Fibroblast of lung (primary cell): ENCODE results near the gene YIPF4.

ENCODE experiments used
- EZH2 ChIP-seq: IDR thresholded peaks from 2 replicates; pipeline ENCODE4 v1.5.1; 2012; ENCODE audit warnings: low read length, control low read depth, mild to moderate bottlenecking; ENCODE audit errors: missing control alignments
- TF ChIP-seq, protein P1 (sequence below), 2 donors: IDR thresholded peaks in 1 of 2; conservative IDR thresholded peaks in 1 of 2; 1 replicate in 1 of 2; 2 replicates in 1 of 2; pipeline ENCODE4 v1.5.1; 2011 to 2012; ENCODE audit warnings: low read length in 2 of 2, control low read depth in 1 of 2, inconsistent platforms in 1 of 2, low read depth in 1 of 2, mild to moderate bottlenecking in 1 of 2

DNA sequence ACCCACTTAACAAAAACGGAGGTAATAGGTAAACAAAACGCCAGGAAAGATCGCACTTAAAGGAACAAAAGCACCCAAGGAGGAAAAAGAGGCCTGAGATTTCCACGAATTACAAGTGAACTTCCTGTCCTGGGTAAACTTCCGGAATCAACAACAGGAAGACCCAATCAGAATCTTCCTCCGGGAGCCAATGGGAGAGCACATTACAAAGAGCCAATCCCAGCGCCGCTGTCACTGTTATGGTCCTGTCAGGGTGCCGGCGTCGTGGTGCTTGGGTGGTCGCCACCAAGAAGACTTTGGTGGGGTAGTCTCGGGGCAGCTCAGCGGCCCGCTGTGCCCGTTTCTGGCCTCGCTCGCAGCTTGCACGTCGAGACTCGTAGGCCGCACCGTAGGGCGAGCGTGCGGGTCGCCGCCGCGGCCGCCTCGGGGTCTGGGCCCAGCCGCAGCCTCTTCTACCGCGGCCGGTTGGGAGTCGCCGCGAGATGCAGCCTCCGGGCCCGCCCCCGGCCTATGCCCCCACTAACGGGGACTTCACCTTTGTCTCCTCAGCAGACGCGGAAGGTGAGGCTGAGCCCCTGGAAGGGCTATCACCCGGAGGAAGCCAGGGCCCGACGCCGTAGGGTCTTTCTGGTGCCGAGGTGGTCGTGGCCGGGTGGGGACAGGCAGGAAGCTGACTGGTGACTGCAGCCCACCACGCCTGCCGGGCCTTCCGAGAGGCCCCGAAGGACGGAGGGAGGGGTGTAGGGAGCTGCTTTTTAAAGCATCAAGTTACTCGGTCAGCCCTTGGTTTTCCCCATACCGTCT lies at the start of gene YIPF4:
- TF ChIP-seq, protein P1, sequence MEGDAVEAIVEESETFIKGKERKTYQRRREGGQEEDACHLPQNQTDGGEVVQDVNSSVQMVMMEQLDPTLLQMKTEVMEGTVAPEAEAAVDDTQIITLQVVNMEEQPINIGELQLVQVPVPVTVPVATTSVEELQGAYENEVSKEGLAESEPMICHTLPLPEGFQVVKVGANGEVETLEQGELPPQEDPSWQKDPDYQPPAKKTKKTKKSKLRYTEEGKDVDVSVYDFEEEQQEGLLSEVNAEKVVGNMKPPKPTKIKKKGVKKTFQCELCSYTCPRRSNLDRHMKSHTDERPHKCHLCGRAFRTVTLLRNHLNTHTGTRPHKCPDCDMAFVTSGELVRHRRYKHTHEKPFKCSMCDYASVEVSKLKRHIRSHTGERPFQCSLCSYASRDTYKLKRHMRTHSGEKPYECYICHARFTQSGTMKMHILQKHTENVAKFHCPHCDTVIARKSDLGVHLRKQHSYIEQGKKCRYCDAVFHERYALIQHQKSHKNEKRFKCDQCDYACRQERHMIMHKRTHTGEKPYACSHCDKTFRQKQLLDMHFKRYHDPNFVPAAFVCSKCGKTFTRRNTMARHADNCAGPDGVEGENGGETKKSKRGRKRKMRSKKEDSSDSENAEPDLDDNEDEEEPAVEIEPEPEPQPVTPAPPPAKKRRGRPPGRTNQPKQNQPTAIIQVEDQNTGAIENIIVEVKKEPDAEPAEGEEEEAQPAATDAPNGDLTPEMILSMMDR (conservative IDR thresholded peaks at IDR 0.05 in 1 of 2, IDR thresholded peaks at IDR 0.05 in 1 of 2; ENCODE audit: low read depth in 1 of 2, low read length in 2 of 2) = no peak
- no peak for TF ChIP-seq EZH2
